ENCODE results near the gene L3MBTL4.

- no peak for TF ChIP-seq CTCF (IDR thresholded peaks at IDR 0.05 in 4 of 5, conservative IDR thresholded peaks at IDR 0.05 in 1 of 5)
- TF ChIP-seq POLR2A (IDR thresholded peaks at IDR 0.05) = no peak
Measured at GRCh38 chr18:6015364-6015763, 399.3 kb downstream of the L3MBTL4 start.

All from gastrocnemius medialis (tissue), 4 donors.